OCI-LY7 (cell line): ENCODE measurements around the gene KIT. TPM values are rescaled to one million over a fixed set of nuclear protein-coding genes. Genes with fewer than 3 reads are reported as not detected.

Experiments used
- BruUV-seq: library from RNA; stranded (reverse); fragments of 400-500 nt; replicated peaks from 2 replicates; lab custom pipeline; 2021; lab: Mats Ljungman, UMichigan
- CTCF ChIA-PET: fragments of 300-600 bp; sonication (Branson Sonifier 250); formaldehyde crosslinking; loops from one replicate; lab custom pipeline; 2022; ENCODE audit warnings: antibody characterized with exemption; ENCODE audit not compliant: unreplicated experiment; lab: Charles Lee
- POLR2A ChIA-PET: fragments of 300-600 bp; sonication (Branson Sonifier 250); formaldehyde crosslinking; loops from one replicate; lab custom pipeline; 2022; ENCODE audit warnings: antibody characterized with exemption; lab: Charles Lee
- DNase-seq: peaks from one replicate; pipeline ENCODE4 v3.0.0-alpha.2; 2015; ENCODE audit warnings: low spot score
- H2AFZ ChIP-seq: fragments of 200-600 bp; sonication (generic), shearing (Covaris generic); 2 replicates; pipeline ENCODE4 v1.6.1; 2014; ENCODE audit warnings: mild to moderate bottlenecking, antibody characterized with exemption, low read length, moderate library complexity
- H3K27ac ChIP-seq: fragments of 200-600 bp; sonication (generic); 2 replicates; pipeline ENCODE4 v1.5.1; 2014; ENCODE audit warnings: mixed run types, low read depth, mild to moderate bottlenecking, moderate library complexity, low read length, inconsistent platforms; ENCODE audit not compliant: poor library complexity, severe bottlenecking
- H3K36me3 ChIP-seq: fragments of 200-600 bp; sonication (generic); 2 replicates; pipeline ENCODE4 v1.6.1; 2014; ENCODE audit warnings: mild to moderate bottlenecking, antibody characterized with exemption, low read length, moderate library complexity, mixed read lengths; ENCODE audit not compliant: insufficient read depth
- H3K4me1 ChIP-seq: fragments of 200-600 bp; sonication (generic); 2 replicates; pipeline ENCODE4 v1.5.1; 2014; ENCODE audit warnings: mild to moderate bottlenecking, low read length; ENCODE audit not compliant: insufficient read depth, poor library complexity, severe bottlenecking
- H3K4me2 ChIP-seq: fragments of 200-600 bp; sonication (generic); 2 replicates; pipeline ENCODE4 v1.6.1; 2014; ENCODE audit warnings: mild to moderate bottlenecking, low read length
- H3K4me3 ChIP-seq: fragments of 200-600 bp; sonication (generic); 2 replicates; pipeline ENCODE4 v1.5.1; 2014; ENCODE audit warnings: mild to moderate bottlenecking, low read depth, low read length; ENCODE audit not compliant: poor library complexity, severe bottlenecking
- H3K79me2 ChIP-seq: fragments of 200-600 bp; sonication (generic); 2 replicates; pipeline ENCODE4 v1.6.1; 2016; ENCODE audit warnings: low read depth, mild to moderate bottlenecking, low read length, moderate library complexity, mixed read lengths; ENCODE audit not compliant: insufficient read depth
- H3K9me2 ChIP-seq: fragments of 200-600 bp; sonication (generic); 2 replicates; pipeline ENCODE4 v1.6.1; 2016; ENCODE audit warnings: mild to moderate bottlenecking, low read length, mixed read lengths; ENCODE audit not compliant: insufficient read depth
- H3K9me3 ChIP-seq: fragments of 200-600 bp; sonication (generic); 2 replicates; pipeline ENCODE4 v1.6.1; 2014; ENCODE audit warnings: mild to moderate bottlenecking, mixed run types, low read length, mixed read lengths
- H4K20me1 ChIP-seq: fragments of 200-600 bp; sonication (generic); 2 replicates; pipeline ENCODE4 v1.6.1; 2014; ENCODE audit warnings: mild to moderate bottlenecking, antibody characterized with exemption, low read length, moderate library complexity, mixed read lengths; ENCODE audit not compliant: insufficient read depth
- EZH2phosphoT487 ChIP-seq: fragments of 200-600 bp; sonication (generic); IDR thresholded peaks from 2 replicates; pipeline ENCODE4 v1.6.1; 2018; ENCODE audit warnings: low read depth, borderline replicate concordance, mild to moderate bottlenecking, mixed run types, antibody characterized with exemption, low read length, moderate library complexity, mixed read lengths
- intact Hi-C: fragments of 100-400 bp; cut with micrococcal nuclease; formaldehyde crosslinking; loops from one replicate; pipeline ENCODE4 v1.10.0; 2022; ENCODE audit not compliant: unreplicated experiment
- total RNA-seq, 2 experiments: library from RNA; depleted of rRNA in 1 of 2; stranded (reverse); fragments of >200 nt in 1 of 2; shearing (Covaris generic) in 1 of 2; gene quantifications; 2 replicates each; pipeline ENCODE4 v1.2.3, GENCODE V29; 2014 to 2022
- TF ChIP-seq, protein P1 (sequence below): fragments of 200-600 bp; sonication (generic); conservative IDR thresholded peaks from 2 replicates; pipeline ENCODE4 v1.5.1; 2014; ENCODE audit warnings: mild to moderate bottlenecking, antibody characterized with exemption, low read length, moderate library complexity, mixed read lengths

The KIT gene
- total RNA-seq, 2 experiments from 2014 or later: not detected

GRCh38 chr4:54677853-54678650 lies 20.3 kb downstream of the KIT start:
- intact Hi-C loops: no loop called here
- CTCF ChIA-PET: no interaction called here
- DNase-seq: no peak
- Histone ChIP-seq H3K27ac (no peak overlapping the region), H3K36me3 (no peaks in the 10 kb centered on the region), H3K4me1 (no peaks in the 10 kb centered on the region), H3K79me2 (no peaks in the 10 kb centered on the region), H2AFZ (no peak overlapping the region), H3K9me2 (no peaks in the 10 kb centered on the region), H3K4me3 (no peak overlapping the region), H3K9me3 (no peaks in the 10 kb centered on the region), H4K20me1 (no peaks in the 10 kb centered on the region), H3K4me2 (no peak overlapping the region)
- BruUV-seq: no TSS peak
- POLR2A ChIA-PET: no interaction called here
- TF ChIP-seq EZH2phosphoT487: no peak
- TF ChIP-seq, protein P1, sequence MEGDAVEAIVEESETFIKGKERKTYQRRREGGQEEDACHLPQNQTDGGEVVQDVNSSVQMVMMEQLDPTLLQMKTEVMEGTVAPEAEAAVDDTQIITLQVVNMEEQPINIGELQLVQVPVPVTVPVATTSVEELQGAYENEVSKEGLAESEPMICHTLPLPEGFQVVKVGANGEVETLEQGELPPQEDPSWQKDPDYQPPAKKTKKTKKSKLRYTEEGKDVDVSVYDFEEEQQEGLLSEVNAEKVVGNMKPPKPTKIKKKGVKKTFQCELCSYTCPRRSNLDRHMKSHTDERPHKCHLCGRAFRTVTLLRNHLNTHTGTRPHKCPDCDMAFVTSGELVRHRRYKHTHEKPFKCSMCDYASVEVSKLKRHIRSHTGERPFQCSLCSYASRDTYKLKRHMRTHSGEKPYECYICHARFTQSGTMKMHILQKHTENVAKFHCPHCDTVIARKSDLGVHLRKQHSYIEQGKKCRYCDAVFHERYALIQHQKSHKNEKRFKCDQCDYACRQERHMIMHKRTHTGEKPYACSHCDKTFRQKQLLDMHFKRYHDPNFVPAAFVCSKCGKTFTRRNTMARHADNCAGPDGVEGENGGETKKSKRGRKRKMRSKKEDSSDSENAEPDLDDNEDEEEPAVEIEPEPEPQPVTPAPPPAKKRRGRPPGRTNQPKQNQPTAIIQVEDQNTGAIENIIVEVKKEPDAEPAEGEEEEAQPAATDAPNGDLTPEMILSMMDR: no peak

DNA sequence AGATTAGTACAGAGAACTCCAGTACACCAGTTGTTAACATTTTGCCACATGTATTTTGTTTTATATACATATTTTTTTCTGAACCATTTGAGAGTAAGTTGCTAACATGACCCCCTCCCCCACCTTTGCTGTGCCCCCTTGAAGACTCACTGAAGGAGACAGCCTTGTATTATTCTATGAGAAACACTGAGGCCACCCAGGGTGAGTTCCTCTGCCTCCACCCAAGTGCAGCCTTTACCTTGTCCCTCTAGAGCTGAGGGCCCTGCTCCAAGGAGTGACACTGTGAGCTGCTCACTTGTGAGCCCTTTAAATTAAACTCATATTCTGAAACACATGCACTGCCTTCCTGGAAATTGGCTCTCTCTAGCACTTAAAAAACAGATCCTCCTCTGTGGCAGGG lies 21.1 kb downstream of the KIT start:
- DNase-seq: no peak
- CTCF ChIA-PET: no interaction called here
- BruUV-seq: no TSS peak
- intact Hi-C loops: no loop called here
- Histone ChIP-seq H2AFZ (no peak overlapping the region), H3K27ac (no peak overlapping the region), H3K9me3 (no peaks in the 10 kb centered on the region), H3K4me1 (no peaks in the 10 kb centered on the region), H3K4me3 (no peak overlapping the region), H3K36me3 (no peaks in the 10 kb centered on the region), H3K79me2 (no peaks in the 10 kb centered on the region), H3K9me2 (no peaks in the 10 kb centered on the region), H4K20me1 (no peaks in the 10 kb centered on the region), H3K4me2 (no peak overlapping the region)
- no peak for TF ChIP-seq EZH2phosphoT487
- TF ChIP-seq, protein P1: no peak
- POLR2A ChIA-PET: no interaction called here

GRCh38 chr4:54679813-54680212 lies 22.1 kb downstream of the KIT start:
- H3K9me2 ChIP-seq: no peaks in the 10 kb centered on the region
- no TSS peak for BruUV-seq
- intact Hi-C loops: no loop called here
- H3K9me3 ChIP-seq: no peaks in the 10 kb centered on the region
- POLR2A ChIA-PET: no interaction called here
- no peaks in the 10 kb centered on the region for H4K20me1 ChIP-seq
- no peak for DNase-seq
- no peaks in the 10 kb centered on the region for H3K79me2 ChIP-seq
- H2AFZ ChIP-seq: no peak overlapping the region
- H3K27ac ChIP-seq: no peak overlapping the region
- no peaks in the 10 kb centered on the region for H3K4me1 ChIP-seq
- H3K4me3 ChIP-seq: no peak overlapping the region
- CTCF ChIA-PET: no interaction called here
- no peak overlapping the region for H3K4me2 ChIP-seq
- TF ChIP-seq EZH2phosphoT487: no peak
- TF ChIP-seq, protein P1: no peak
- no peaks in the 10 kb centered on the region for H3K36me3 ChIP-seq
